ENCODE results near the gene BTBD18. TPM values are rescaled to one million over a fixed set of nuclear protein-coding genes. Genes with fewer than 3 reads are reported as not detected.

Gene BTBD18, protein sequence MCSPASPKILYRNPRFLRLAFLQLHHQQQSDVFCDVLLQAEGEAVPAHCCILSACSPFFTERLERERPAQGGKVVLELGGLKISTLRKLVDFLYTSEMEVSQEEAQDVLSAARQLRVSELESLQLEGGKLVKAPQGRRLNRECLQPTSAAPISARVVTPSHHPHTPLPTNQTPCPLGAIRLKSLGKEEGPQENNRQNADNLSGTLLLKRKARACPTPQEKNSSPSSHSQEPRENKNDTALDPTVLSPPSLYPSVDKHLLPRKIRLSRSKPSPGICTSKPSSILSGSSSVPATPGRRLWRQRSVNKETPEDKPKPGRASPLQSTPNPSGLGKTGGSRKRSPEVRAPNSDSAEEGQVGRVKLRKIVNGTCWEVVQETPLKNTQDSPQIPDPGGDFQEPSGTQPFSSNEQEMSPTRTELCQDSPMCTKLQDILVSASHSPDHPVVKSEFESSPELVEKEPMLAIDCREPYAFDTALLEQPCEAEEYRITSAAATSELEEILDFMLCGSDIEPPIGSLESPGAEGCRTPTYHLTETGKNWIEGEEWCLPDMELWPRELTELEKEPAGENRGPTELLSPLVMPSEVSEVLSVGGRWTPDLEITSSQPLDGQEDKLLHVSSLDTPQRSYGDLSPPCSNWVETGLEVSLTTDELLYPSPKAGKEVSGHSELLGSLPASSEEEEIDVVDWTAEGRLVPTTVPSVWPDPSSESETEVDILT
- not detected in 2 replicates for total RNA-seq

DNA sequence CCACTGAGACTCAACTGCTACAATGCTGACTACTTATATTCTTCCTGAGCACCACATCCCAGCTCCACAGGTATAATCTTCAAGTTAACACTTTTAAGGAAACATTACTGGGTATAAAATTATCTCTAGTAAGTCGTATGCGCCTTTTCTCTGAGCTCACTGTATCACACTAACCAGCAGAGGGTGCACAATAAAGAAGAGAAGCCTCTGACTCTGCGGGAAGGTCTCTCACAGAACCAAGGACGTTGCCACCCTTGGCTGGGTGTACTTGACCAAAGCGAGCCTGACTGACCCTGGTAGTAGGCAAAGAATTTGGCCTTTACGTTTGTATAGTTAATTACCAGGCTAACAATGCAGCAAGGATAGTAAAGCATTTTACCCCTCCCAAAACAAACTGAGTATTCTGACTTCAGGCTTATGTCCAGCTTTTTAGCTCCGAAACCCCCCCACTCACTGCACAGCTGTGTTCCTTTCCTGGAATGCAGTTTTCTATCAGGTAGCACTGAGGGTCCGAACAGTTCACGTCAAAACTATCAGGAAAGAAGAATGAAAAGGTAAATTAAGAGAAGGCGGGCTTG lies at the start of gene BTBD18:
TSS of gene BTBD18 (minus strand) at position 144 of the 578 bp plus-strand sequence. CDS start 631 bp downstream, outside the sequence.
- intact Hi-C loops (cut with micrococcal nuclease), result loop anchor here (1.0 kb wide), 1 partner anchor 49 kb away; no protein-coding TSS in a partner anchor

DNA sequence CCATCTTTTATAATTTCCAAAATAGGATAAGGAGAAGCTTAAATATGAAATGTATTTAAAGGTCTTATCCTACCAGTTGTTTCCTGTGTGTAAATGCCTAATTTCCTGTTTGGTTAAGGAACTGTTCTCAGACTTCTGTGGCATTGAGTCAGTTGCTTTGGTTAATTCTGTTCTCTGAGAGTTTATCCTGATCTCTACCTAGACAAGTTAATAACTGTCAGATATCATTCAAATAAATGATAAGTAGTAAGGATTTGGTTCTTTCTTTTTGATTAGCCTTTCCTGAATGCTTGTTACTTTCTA lies 49.5 kb upstream of the BTBD18 start:
- intact Hi-C loops (cut with micrococcal nuclease), result loop anchor here (2.0 to 5.0 kb wide), 3 partner anchors 344 to 1816 kb away; partner anchors contain the start of gene OSBP

DNA sequence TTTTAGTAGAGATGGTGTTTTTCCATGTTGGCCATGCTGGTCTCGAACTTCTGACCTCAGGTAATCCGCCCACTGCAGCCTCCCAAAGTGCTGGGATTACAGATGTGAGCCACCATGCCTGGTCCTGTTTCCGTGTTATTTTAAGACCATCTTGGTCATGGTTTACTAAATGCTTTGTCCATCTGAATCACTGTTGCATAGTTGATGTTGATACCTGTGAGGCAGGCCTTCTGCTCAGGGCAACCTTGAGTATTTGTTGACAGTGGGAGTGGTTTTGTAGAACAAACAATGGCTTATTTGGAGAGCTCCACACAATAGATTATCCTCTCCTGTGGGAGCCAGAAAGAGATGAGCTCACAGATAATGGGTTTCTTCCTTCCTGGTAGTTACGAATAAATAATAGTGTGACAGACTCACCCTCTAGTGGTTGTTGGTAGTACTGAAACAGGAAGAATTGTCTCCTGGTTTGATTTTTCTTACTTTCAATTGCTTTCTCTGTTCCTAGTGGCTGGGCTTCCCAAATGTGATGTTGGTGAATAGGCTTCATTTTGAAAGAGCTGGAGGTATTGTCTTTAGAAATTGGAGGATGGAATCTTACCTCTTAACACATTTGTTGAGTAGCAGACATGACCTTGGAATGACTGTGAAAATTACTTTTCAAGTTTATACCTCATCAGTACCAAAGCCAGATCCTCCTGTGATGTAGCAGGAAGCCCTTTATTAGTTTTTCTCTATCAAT lies 49.0 kb upstream of the BTBD18 start:
- intact Hi-C loops (cut with micrococcal nuclease), result loop anchor here (1.0 to 5.0 kb wide), 13 partner anchors 8 to 1817 kb away; partner anchors contain the start of genes BTBD18, CLP1, MED19 and OSBP

DNA sequence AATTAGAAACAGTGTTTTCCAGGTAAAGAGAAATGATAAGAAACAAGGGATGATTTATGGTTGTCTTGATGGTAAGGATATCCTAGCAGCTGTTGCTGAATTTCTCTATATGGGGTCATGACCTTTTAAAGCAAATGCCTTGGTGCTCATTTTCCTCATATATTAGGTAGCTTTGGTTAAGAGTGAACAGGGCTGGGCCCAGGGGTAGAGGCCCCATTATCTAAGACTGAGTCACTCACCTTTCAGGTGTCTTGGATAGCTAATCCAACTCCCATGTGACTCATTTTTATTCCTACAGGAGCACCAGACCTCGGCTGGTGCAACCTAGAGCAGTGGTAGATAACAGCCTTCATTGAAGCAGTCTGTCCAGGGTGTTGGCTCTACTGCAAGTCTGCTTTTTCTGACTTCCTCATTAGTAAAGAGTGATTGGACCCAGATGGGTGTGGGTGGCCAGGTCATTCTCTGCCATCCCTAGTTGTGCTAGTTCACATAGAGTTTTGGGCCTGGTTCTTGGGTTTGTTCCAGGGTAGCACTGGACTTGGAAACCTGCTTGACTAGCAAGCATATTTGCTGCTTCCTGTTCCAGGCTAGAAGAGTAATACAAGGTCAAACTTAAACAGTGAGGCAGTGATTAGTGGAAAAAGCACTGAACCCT lies 47.4 kb upstream of the BTBD18 start:
- intact Hi-C loops (cut with micrococcal nuclease), result no loop called here

DNA sequence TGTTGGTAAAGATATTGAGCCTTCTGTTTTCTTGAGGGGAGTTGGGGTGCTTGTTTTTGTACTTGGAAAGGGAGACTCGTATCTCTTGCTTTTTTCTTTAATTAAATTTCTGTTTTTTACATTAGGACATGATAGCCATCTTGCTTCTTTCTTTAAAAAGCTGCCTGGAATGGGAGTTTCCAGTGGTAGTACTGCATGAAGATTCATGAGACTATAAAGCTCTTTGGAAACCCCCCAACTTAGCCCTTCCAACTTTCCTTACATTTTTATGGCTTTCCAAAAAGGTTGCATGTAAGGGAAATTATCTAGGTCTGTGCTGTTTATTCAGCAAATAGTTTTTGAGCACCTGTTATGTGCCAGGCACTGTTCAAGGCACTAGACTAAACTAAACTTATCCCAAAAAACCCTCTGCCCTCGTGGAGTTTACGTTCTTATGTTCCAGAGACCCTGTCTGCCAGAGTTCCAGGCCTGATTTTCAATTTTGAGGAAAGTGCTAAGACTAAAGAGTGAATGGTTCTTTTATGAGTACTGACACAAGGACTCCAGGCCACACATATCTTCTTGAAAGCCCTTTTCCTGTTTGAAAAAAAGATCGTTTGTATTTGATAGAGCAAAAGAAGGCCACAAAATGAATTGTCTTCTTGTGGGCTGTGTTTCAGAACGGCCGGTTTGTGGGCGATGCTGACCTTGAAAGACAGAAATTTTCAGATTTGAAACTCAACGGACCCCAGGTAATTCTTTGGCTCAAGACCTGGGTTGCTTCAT lies 41.9 kb upstream of the BTBD18 start:
- intact Hi-C loops (cut with micrococcal nuclease), result loop anchor here (2.0 kb wide), 7 partner anchors 137 to 785 kb away; partner anchors contain the start of genes CLP1, SSRP1, TIMM10 and UBE2L6

DNA sequence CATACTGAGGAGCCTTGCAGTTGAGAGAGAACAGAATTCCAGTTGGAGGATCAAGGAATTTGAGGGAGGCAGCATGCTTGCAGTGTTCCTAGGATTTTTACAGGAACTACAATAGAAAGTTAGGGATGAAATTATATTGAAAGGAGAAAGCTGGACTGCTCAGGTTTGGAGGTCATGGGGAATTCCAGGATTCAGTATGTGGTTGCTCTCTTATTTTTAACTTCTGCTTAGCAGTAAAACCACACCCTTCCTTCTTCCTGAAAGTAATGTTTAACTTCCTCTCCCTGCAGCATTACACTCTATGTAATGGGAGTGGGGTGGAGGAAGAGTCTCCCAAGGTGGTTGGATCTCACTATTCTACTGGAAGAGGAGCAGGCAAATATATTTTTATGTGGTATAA lies 41.3 kb upstream of the BTBD18 start:
- intact Hi-C loops (cut with micrococcal nuclease), result loop anchor here (1.0 to 2.0 kb wide), 12 partner anchors 7 to 786 kb away; partner anchors contain the start of genes CLP1, MED19, SELENOH and SSRP1

DNA sequence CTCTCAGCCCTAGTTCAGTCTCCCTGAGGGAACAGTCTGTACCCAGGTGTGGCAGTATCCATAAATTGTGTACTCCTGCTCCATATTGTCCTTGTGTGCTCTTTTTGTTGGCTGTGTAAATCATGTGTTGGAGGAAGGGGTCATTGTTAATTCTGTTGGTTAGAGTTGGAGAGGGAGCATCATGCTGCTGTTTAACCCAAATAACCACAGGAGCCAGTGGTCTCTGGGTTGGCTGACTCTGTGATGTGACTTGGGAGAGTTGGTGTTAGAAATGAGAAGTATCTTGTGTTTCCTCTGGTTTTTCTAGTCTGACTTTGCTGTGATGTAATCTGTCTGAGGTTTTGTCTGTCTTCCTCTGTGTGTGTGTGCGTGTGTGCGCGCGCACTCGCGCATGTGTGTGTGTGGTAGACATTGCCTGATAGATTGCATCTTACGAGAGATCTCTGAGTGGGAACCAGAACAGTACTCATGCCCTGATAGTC lies 40.5 kb upstream of the BTBD18 start:
- intact Hi-C loops (cut with micrococcal nuclease), result loop anchor here (1.0 to 2.0 kb wide), 12 partner anchors 8 to 787 kb away; partner anchors contain the start of genes CLP1, MED19, SELENOH and SSRP1

DNA sequence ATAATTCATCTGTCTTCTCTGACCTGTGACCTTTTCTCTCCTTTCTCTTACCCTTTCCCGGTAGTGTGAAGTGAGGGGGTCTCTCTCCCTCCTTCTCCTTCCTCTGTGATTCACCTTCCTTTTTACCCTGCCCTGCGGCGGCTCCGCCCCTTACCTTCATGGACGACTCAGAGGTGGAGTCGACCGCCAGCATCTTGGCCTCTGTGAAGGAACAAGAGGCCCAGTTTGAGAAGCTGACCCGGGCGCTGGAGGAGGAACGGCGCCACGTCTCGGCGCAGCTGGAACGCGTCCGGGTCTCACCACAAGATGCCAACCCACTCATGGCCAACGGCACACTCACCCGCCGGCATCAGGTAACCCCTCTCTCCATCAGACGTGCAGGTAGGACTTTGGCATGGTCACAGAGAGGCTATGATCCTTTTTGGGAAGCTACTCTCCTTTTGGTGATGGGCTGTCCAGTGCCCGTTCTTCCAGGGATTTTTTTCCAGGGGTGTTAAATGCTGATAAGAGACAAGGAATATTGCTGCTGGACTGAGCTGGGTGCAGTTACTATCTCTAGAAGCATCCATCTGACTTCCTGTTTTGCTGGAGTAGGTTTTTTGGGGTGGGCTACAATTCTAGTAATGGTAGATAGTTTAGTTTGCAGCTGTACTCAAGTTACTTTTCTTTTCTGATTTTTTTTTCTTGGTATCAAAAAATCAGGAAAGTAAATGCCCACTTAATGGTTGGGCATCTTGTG lies 39.9 kb upstream of the BTBD18 start:
- intact Hi-C loops (cut with micrococcal nuclease), result loop anchor here (1.0 to 2.0 kb wide), 12 partner anchors 9 to 787 kb away; partner anchors contain the start of genes CLP1, MED19, SELENOH and SSRP1

DNA sequence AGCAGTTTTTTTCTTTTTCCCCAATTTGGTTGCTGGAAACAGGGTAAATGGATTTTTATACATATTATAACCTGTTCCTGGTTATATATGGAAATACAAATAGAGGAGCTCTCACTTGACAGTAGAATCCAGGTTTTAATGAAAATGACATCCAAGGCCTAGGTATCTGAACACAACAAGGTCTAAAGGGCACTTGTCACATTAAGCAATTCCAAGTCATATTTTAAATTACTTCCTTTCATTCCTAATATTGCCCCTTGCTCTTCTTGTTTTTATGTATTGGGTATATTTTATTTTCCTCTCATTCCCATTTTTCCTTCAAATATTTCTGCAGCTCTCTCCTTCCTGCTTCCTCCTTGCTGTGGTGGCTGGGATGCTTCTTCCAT lies 37.1 kb upstream of the BTBD18 start:
- intact Hi-C loops (cut with micrococcal nuclease), result no loop called here

DNA sequence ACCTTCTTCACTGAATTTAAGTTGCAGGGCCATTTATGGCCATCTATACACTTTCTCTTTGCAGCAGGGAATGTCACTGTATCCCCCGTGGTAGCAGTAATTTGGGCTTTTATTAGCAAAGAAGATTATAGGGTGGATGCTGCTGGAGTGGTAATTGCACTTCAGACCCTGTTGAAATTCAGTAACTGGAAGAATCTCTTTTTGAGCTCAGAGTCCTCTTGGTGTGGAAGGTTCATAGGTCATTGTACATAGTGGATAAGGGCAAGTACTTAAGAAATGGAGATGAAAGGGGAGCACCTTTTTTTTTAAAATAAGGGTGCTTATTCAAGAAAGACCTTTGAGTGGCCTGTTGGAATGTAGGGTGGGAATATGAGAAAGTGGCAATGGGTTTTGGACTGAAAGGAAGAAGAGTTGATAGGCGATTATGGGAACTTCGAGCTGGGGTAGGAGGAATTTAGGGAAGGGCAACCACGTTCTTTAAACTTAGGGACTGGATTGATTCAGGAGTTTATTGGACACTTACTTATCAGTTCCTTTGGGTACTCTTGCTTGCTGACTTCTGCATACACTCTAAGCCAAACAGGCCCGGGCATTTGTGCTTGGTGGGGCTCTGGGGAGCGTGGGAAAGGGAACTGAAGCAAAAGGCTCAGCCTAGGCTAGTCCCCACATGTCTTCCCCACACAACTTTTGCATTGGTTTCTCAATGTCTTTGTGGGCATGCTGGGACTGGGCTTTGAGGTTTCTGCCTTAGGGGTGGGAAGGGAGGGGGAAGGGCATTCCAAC lies 36.5 kb upstream of the BTBD18 start:
- intact Hi-C loops (cut with micrococcal nuclease), result no loop called here

DNA sequence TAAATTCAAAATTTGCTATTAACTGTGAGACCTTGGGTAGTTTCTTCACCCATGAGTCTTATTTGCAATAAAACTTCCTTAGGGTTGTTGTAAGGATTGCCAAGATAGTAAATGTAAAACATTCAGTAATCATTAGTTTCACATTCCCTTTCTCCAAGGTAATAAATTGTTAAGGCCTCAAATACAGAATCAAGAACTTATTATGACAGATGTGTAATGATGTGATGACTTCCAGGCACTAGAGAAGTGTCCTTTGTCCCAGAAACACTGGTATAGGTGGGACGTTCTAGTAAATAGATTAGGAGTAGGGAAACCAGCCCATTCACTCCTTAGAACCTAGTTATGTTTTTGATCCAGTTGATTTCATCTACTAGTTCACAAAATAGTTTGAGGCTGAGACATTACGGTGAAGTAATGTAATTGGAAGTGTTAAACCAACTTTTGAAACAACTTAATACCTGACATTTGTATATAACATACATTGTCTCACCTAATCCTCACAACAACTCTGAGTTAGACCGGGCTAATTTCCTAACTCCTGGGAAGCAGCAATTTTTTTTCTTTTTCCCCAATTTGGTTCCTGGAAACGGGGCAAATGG lies 35.5 kb upstream of the BTBD18 start:
- intact Hi-C loops (cut with micrococcal nuclease), result no loop called here

DNA sequence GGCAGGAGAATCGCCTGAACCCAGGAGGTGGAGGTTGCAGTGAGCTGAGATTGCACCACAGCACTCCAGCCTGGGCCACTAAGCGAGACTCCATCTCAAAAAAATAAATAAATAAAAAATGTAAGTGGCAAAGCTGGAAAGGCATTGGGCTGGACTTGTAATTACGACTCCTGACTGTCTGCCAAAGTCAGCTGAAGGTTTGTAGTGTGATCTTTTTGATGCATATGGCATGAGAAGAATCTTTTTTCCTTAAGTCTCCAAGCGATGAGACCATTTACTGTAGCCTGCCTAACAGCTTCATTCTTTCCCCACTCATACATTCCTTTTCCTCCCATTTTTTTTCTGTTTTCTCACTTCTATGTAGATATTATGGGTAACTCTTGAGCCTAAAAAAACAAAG lies 34.8 kb upstream of the BTBD18 start:
- intact Hi-C loops (cut with micrococcal nuclease), result no loop called here

DNA sequence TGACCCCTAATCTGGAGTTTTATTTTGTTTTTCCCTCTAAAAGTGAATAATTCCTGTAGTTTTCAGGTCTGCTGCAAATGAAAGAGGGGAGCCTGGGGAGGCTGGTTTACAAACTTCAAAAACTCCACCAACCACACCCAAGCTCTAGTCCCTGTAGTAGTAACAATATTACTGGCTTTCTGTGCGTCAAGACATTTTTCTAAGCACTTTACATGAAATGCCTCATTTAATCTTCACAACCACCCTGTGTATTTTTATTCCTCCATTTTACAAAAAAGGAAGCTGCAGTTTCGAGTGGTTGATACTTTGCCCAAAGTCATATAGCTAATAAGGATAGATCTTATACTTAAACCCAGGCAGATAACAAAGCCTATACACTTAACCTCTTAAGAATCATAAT lies 33.5 kb upstream of the BTBD18 start:
- intact Hi-C loops (cut with micrococcal nuclease), result no loop called here

DNA sequence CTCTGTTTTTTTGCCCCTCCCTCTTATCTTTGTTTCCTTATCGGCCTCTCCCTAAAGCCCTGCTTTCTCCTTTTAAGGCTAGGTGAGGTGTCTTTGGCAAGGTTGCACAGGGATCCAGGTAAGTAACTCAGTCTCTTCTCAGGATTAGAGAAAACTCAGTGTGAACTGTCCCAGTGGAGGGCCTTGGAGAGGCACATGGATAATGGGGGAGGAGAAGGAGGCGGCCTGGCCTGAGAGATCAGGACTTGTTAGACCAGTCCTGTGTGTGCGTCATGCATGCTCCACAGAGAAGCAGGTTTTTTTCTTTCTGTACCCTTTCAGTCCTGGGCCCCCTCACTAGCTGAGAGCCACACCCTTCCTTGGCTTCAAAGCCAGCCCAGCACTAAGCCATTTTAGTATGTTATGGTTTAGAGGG lies 29.9 kb upstream of the BTBD18 start:
- intact Hi-C loops (cut with micrococcal nuclease), result no loop called here

DNA sequence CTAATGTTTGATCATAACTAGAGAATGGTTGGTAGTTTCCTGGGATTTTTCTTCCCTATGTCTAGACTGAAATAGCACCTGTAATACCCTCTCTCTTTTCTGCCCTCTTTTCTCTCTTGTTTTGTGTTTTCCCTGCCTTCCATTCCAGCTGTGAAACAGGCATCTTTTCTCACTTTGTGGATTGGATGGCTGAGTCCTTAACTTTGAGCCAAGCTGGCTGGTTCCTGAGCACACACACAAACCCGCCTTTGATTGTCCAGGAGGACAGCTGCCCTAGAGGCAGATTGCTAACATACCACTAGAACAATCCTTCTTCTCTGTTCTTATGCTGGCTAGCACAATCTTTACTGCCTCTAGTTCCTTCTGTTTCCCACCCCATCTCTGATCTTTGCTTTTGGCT lies 27.7 kb upstream of the BTBD18 start:
- intact Hi-C loops (cut with micrococcal nuclease), result no loop called here

DNA sequence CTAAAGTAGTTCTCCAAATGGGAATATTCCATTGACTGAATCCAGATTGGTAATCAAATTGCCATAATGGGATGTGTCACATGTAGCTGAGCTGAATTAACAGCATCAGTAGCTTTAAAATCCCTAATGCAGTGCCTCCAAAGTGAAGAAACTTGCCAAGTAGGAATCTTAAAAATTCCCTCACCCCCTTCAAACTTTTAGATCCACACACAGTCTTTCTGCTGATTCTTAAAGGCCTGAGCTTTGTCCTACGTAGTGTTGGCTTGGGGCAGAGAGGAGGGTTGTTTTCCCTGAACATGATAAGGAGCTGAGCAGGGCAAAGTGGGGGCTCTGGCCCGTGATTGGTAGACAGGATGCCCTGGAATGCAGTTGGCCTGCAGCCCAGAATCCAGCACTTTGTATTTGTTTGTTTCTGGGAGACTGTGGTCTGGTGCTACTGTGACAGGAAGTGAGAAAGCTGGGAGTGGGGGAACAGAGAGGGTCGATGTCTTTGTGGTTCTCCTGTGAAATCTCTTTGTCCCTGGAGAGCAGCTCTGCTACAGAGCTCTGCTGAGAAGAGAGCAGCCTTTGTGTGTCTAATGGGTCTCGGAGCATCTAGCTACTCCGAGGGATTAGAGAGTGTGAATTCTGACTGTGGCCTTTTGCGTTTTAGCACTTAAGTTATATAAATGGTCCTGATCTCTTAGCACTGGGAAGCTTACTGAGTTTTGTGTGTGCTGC lies 26.9 kb upstream of the BTBD18 start:
- intact Hi-C loops (cut with micrococcal nuclease), result no loop called here

DNA sequence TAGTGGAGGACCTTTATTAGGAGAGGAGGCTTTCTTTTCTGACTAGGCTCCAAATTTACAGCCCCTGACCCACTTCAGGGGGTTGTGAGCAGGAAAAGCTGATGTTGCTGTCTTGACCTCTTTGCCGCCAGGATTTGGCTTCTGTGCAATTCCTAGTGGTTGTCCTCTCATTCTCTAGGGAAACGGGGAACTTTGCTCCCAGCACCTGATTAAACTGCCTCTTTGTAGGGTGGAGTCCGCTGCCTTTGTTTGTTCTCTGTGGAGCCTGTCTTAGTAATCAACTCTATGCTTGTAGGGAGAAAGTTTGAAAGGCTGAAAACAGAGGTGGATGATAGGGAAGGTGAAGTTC lies 26.3 kb upstream of the BTBD18 start:
- intact Hi-C loops (cut with micrococcal nuclease), result no loop called here

Measured in T-helper 1 cell treated with Interleukin-12 subunit alpha and Interleukin-12 subunit beta and Interleukin-4 antibody, amounts not matched to agents 30 ng/mL and 1 ng/mL, for 36 hours (primary cell).